GM19455 (cell line): ENCODE measurements around the gene ERG28.
"Not testable (repeated sequence)": the region's sequence is repeated elsewhere in the genome, so short reads cannot be mapped to it uniquely, and the experiment has no call there.

Source experiments
- ATAC-seq: cut with Tn5 transposase; IDR thresholded peaks from one replicate; pipeline ENCODE4 v1.9.1; 2021; ENCODE audit not compliant: unreplicated experiment

ERG28 gene

GRCh38 chr14:75626863-75627262 lies 33.8 kb downstream of the ERG28 start:
- ATAC-seq: no peak

DNA sequence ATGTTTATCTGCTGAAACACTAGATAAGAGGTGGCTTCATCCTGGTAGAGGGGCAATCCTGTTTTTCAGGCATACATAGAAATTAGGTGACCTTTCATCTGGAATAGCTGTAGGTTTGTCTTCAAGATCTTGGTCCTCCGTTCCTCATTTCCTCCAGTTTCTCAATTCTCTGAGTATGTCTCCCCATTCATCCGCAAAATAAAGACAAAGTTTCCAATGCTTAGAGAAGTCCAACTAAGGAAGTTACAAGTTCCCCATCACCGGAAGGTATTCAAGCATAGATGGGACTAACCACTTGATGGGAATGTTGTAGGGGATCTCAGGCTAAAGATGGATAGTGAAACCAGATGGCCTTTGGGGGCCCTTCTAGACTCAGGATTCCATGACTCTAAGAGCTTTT lies 34.3 kb downstream of the ERG28 start:
- ATAC-seq: no peak

GRCh38 chr14:75625034-75625433 lies 35.6 kb downstream of the ERG28 start:
- no peak for ATAC-seq

- ATAC-seq: no peak
These were observed 41.1 kb downstream of the ERG28 start for GRCh38 chr14:75619548-75619947.

DNA sequence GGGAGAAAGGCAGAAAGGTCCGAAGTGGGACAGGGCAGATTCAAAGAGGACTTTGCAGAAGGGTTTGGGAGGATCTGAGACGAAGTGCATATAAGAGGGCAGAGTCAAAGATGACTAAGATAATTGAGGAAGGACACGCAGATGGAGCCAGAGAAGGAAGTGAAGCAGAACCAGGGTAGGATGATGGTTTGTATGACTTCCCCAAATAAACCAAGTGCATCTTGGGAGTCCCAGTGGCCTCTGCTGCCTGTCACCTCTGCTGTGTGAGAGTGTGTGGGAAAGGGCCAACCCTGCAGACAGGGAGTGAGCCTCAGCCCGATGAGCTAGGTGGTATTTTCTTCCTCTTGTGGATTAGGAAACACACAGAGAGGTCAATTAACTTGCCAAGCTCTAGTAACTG lies 45.5 kb downstream of the ERG28 start:
- ATAC-seq: no peak

DNA sequence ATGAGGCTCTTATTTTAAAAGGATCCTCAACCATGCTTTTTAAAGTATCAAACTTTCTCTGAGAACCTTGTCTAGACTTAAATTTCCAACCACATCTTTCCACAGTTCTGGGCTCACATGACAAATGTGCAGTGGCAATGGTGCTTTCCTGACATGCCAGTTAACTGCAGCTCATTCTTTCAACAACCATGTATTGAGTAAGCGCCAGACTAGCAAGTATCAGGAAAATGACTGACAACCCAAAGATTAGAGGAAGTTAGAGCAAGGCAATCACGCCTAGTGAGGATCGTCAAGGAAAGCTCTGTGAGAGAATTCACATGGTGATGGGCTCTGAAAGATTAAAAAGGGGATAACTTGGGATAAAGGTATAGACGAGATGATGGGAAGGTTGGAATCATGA lies 46.5 kb downstream of the ERG28 start:
- no peak for ATAC-seq

DNA sequence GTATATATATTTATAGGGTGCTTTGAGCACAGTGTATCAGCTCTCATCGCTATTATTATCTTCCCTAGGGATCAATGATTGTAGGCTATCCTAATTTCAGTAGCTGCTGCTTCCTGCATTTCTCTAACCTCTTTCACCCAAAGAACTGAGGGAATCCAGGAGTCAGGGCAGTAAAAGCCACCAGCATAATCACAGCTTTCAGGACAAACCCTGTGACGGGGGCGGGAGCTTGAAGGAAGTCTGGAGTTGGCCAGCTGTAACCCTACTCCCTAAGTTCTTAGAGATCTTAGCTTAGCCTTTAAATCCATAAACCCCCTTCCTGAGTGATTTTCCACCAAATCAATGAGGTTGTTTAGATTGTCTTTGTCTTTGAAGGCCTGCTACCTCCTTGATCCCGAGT lies 48.5 kb downstream of the ERG28 start:
- no peak for ATAC-seq

- no peak for ATAC-seq
These were observed 49.8 kb downstream of the ERG28 start for GRCh38 chr14:75610834-75611233.

DNA sequence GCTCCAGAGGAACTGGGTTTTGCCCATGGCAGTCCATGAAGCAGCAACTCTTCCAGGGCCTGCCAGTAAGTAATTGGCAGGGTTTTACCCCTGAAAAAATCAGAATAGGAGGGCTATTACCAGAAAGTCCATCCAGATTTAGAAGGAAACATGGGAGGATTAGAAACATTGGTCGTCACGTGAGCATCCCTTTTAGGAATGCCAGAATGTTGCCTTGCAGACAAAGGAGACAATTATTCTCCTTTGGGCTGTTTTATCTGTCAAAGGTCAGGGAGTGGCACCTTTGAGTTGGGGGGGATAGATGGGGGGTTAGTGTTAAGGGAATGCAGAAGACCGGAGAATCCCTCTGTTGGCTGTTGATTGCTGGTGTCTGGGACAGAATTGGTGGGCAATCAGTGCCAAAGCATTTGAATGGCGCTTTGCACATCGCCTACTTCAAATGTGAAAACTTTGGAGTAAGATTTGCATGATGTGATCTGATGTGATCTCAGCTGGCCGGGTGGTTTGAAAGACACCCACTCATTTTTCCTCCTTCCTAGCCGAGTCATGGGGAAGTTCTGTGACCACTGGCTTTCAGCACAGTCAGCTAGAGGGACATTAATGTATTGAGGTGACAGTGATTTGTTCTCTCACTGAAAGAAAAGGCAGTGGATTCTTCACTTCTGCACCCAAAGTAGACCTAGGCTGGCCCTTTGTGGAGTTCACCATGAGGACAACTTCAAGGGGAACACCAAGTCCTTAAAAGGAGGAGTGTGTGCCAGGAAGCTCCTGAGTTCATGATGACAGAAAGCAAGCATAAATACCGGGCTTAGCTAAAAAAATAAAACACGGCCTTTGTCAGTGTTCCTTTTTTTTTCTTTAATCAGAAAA lies 50.8 kb downstream of the ERG28 start:
- no peak for ATAC-seq

DNA sequence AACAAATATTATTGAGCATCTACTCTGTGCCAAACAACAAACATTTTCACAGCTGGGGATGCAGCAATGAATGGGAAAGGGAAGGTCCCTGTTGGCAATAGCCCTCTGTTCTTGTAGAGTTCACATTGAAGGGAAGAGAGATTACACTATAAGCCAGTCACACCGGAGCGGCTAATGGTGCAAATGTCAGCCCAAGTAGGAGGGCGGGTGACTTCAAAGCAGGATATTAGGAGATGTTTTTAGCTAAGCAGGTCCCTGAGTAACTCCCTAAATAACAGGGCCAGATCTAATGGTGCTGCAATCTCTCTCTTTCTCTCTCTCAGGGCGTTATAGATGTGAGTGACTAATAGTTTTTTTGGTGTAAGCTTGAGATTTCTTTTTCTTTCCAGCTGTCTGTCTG lies 51.6 kb downstream of the ERG28 start:
- no peak for ATAC-seq

GRCh38 chr14:75607842-75608640 lies 52.6 kb downstream of the ERG28 start:
- no peak for ATAC-seq

GRCh38 chr14:75607044-75607443 lies 53.6 kb downstream of the ERG28 start:
- ATAC-seq: no peak

DNA sequence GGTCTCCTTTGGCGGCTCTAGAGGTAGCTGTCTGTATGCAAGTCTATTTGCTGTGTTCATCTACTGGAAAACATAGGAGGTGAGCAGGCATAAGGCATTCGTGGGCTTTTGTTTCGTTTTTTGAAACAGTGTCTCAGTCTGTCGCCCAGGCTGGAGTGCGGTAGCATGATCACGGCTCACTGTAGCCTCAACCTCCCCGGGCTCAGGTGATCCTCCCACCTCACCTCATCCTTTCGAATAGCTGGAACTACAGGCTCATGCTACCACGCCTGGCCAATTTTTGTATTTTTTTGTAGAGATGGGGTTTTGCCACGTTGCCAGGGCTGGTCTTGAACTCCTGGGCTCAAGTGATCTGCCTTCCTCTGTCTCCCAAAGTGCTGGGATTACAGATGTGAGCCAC lies 54.8 kb downstream of the ERG28 start:
- no peak for ATAC-seq

DNA sequence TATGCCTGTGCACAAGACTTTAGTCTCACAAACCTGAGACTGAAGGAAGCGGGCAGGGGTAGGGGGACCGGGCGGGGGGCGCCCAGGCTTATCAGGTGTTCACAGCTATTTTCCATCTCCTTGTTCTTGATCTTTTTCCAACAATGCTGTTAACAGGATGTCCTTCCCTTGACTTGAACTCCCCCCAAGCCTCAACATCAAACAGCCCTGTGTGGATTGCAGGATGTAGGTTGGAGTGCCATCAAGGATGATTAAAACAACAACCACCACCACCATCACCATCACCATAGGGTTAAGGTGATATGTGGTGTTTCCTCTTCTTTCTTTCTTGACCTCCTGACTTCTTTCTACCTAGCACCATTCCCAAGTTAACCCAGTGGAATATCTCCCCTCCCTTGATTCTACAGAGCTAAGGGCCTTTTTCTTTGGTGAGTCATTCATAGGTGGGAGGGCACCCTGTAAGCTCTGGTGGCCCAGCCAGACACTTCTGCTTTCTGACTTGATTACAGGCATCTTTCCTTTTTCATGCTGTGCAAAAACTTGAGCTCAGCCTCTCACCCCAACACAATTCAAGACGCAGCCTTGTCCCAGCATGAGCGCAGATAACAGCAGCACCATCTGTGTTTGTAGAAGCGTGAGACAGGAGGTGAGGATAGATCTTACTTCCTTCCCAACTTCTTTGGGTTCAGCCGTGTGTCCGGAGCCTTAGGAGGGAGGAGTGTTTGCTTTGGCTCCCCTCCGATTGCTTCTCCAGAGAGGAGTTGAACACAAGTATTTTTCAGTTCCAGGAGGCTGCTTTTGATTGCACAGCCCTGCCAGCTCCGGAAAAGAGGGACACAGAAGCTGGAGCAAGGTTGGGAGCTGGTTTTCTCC lies 55.5 kb downstream of the ERG28 start:
- no peak for ATAC-seq

DNA sequence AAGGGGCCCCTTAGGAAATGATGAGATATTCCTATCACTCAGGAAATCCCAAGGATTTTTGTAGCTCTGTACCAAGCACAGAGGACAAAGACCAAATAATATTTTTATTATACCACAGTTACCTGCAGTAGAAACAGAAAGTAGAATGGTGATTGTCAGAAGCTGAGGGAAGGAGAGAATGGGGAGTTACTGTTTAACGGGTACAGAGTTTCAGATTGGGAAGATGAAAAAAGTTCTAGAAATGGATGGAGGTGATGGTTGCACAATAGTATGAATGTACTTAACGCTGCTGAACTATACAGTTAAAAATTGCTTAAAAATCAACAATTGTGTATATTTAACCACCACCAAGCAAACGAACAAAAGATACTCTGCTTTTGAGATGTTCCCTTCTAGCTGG lies 58.2 kb downstream of the ERG28 start:
- ATAC-seq: no peak

- not testable (repeated sequence) for ATAC-seq
These were observed 59.6 kb downstream of the ERG28 start for GRCh38 chr14:75601061-75601460.

GRCh38 chr14:75600100-75600499 lies 60.6 kb downstream of the ERG28 start:
- ATAC-seq: not testable (repeated sequence)
